IMR-90 (cell line): ENCODE measurements around the gene BASP1. TPM values are rescaled to one million over a fixed set of nuclear protein-coding genes. Genes with fewer than 3 reads are reported as not detected.

Experiments used
- ATAC-seq: fragments of 200-7000 bp; cut with Tn5 transposase; 2 replicates; pipeline ENCODE4 v1.9.1; 2020; ENCODE audit warnings: low read depth, mild to moderate bottlenecking, moderate library complexity
- BruUV-seq: library from RNA; stranded (reverse); fragments of 400-500 nt; replicated peaks from 2 replicates; lab custom pipeline; 2021; lab: Mats Ljungman, UMichigan
- CTCF ChIA-PET: fragments of 300-600 bp; formaldehyde crosslinking; extraction: SDS; loops from one replicate; lab custom pipeline; 2021; ENCODE audit warnings: antibody characterized with exemption; lab: Yijun Ruan, JAX
- POLR2A ChIA-PET: fragments of 300-600 bp; sonication (Branson Sonifier 250); formaldehyde crosslinking; loops from one replicate; lab custom pipeline; 2022; ENCODE audit warnings: antibody characterized with exemption; ENCODE audit not compliant: unreplicated experiment; lab: Charles Lee
- DNase-seq: peaks from one replicate; pipeline ENCODE4 v3.0.0; 2013
- H2AFZ ChIP-seq: replicated peaks from 2 replicates; pipeline ENCODE3; 2013; ENCODE audit warnings: low read length, mild to moderate bottlenecking; ENCODE audit not compliant: poor library complexity
- H2AK5ac ChIP-seq: 2 replicates; pipeline ENCODE4 v1.6.1; 2013; ENCODE audit warnings: low read depth, low read length, inconsistent platforms
- H2AK9ac ChIP-seq: replicated peaks from 2 replicates; pipeline ENCODE3; 2013; ENCODE audit warnings: mild to moderate bottlenecking, low read depth, low read length, moderate library complexity; ENCODE audit not compliant: poor library complexity
- H2BK120ac ChIP-seq: 2 replicates; pipeline ENCODE4 v1.6.1; 2013; ENCODE audit warnings: low read depth, low read length, inconsistent platforms
- H2BK15ac ChIP-seq: 3 replicates; pipeline ENCODE4 v1.6.1; 2013; ENCODE audit warnings: low read depth, low read length, inconsistent platforms
- H2BK20ac ChIP-seq: 2 replicates; pipeline ENCODE4 v1.6.1; 2013; ENCODE audit warnings: low read depth, mild to moderate bottlenecking, inconsistent platforms, low read length, moderate library complexity
- H2BK5ac ChIP-seq: 2 replicates; pipeline ENCODE4 v1.6.1; 2013; ENCODE audit warnings: mild to moderate bottlenecking, low read depth, low read length, inconsistent platforms; ENCODE audit not compliant: poor library complexity, severe bottlenecking
- H3K14ac ChIP-seq: replicated peaks from 2 replicates; pipeline ENCODE4 v1.6.1; 2013; ENCODE audit warnings: low read depth, low read length, inconsistent platforms
- H3K18ac ChIP-seq: 2 replicates; pipeline ENCODE4 v1.6.1; 2013; ENCODE audit warnings: low read depth, low read length, control low read depth
- H3K23ac ChIP-seq: 2 replicates; pipeline ENCODE4 v1.6.1; 2013; ENCODE audit warnings: low read depth, low read length, inconsistent platforms
- H3K27ac ChIP-seq: 2 replicates; pipeline ENCODE4 v1.5.1; 2013; ENCODE audit warnings: mild to moderate bottlenecking, control low read depth, low read length; ENCODE audit not compliant: insufficient read depth
- H3K27me3 ChIP-seq: 2 replicates; pipeline ENCODE4 v1.6.1; 2013; ENCODE audit warnings: low read length; ENCODE audit not compliant: control insufficient read depth, insufficient read depth
- H3K36me3 ChIP-seq: 2 replicates; pipeline ENCODE4 v1.6.1; 2013; ENCODE audit warnings: low read length, mixed read lengths; ENCODE audit not compliant: control insufficient read depth, insufficient read depth
- H3K4ac ChIP-seq: 2 replicates; pipeline ENCODE4 v1.6.1; 2013; ENCODE audit warnings: low read depth, low read length, inconsistent platforms
- H3K4me1 ChIP-seq: 2 replicates; pipeline ENCODE4 v1.6.1; 2013; ENCODE audit warnings: low read length, mixed read lengths; ENCODE audit not compliant: control insufficient read depth, insufficient read depth
- H3K4me2 ChIP-seq: 2 replicates; pipeline ENCODE4 v1.6.1; 2013; ENCODE audit warnings: low read depth, mild to moderate bottlenecking, control low read depth, low read length, moderate library complexity
- H3K4me3 ChIP-seq: 2 replicates; pipeline ENCODE4 v1.5.1; 2013; ENCODE audit warnings: low read depth, mild to moderate bottlenecking, control low read depth, low read length, moderate library complexity; ENCODE audit not compliant: insufficient read depth
- H3K56ac ChIP-seq: 2 replicates; pipeline ENCODE4 v1.6.1; 2013; ENCODE audit warnings: low read length, inconsistent platforms; ENCODE audit not compliant: insufficient read depth; ENCODE audit errors: extremely low read depth
- H3K79me1 ChIP-seq, 2 experiments: 2 replicates each; pipeline ENCODE4 v1.6.1; 2013; ENCODE audit warnings: low read length in 2 of 2, inconsistent platforms in 1 of 2, low read depth in 1 of 2
- H3K9ac ChIP-seq: 2 replicates; pipeline ENCODE4 v1.6.1; 2013; ENCODE audit warnings: low read depth, low read length, control low read depth
- H3K9me1 ChIP-seq: 2 replicates; pipeline ENCODE4 v1.6.1; 2013; ENCODE audit warnings: low read length, inconsistent platforms; ENCODE audit not compliant: insufficient read depth
- H3K9me3 ChIP-seq: 2 replicates; pipeline ENCODE4 v1.6.1; 2013; ENCODE audit warnings: low read length; ENCODE audit not compliant: control insufficient read depth, insufficient read depth
- H4K20me1 ChIP-seq: 2 replicates; pipeline ENCODE4 v1.6.1; 2013; ENCODE audit warnings: low read length, inconsistent platforms; ENCODE audit not compliant: insufficient read depth
- H4K5ac ChIP-seq: 2 replicates; pipeline ENCODE4 v1.6.1; 2013; ENCODE audit warnings: mild to moderate bottlenecking, low read depth, low read length, control low read depth
- H4K8ac ChIP-seq, 2 experiments: 2 replicates each; pipeline ENCODE4 v1.6.1; 2013; ENCODE audit warnings: low read depth in 2 of 2, low read length in 2 of 2, control low read depth in 1 of 2, inconsistent platforms in 1 of 2
- H4K91ac ChIP-seq: 2 replicates; pipeline ENCODE4 v1.6.1; 2013; ENCODE audit warnings: low read depth, low read length, inconsistent platforms; ENCODE audit not compliant: insufficient read depth
- BHLHE40 ChIP-seq: fragments of 150-350 bp; IDR thresholded peaks from 2 replicates; pipeline ENCODE4 v1.6.1; 2016; ENCODE audit warnings: mild to moderate bottlenecking, low read depth, low read length
- CEBPB ChIP-seq: IDR thresholded peaks from 2 replicates; pipeline ENCODE4 v1.6.1; 2012; ENCODE audit warnings: low read depth, low read length, improper control_type of control experiment
- FOS ChIP-seq: fragments of 150-350 bp; IDR thresholded peaks from 2 replicates; pipeline ENCODE4 v1.6.1; 2016; ENCODE audit warnings: low read depth, low read length
- NFE2L2 ChIP-seq: fragments of 150-350 bp; IDR thresholded peaks from 2 replicates; pipeline ENCODE4 v1.6.1; 2016; ENCODE audit warnings: low read depth, mild to moderate bottlenecking, low read length
- POLR2A ChIP-seq: IDR thresholded peaks from 2 replicates; pipeline ENCODE4 v1.6.1; 2012; ENCODE audit warnings: mild to moderate bottlenecking, low read depth, low read length
- RAD21 ChIP-seq: IDR thresholded peaks from 2 replicates; pipeline ENCODE4 v1.6.1; 2012; ENCODE audit warnings: low read length, improper control_type of control experiment
- RFX5 ChIP-seq: IDR thresholded peaks from 2 replicates; pipeline ENCODE4 v1.8.0; 2012; ENCODE audit warnings: low read depth, mild to moderate bottlenecking, low read length, moderate library complexity
- SMC3 ChIP-seq: fragments of 150-350 bp; IDR thresholded peaks from 2 replicates; pipeline ENCODE4 v1.6.1; 2016; ENCODE audit warnings: low read depth, mild to moderate bottlenecking, antibody characterized with exemption, low read length, moderate library complexity
- WGBS, 2 experiments: methylation state at CpG; one replicate each; pipeline versions ENCODE4 v1.1.5 to v1.1.7; 2013; ENCODE audit warnings: missing lambda C conversion rate in 2 of 2; ENCODE audit not compliant: insufficient read length in 1 of 2; ENCODE audit errors: extremely low coverage in 2 of 2; 5-methylcytosine and 5-hydroxymethylcytosine counted together
- dilution Hi-C: fragments of 300-500 bp; cut with HindIII; formaldehyde crosslinking; loops from one replicate; pipeline ENCODE4 v1.14.3; 2018; ENCODE audit warnings: low sequenced_read_pairs; ENCODE audit not compliant: unreplicated experiment
- in situ Hi-C: fragments of 300-500 bp; cut with MboI; formaldehyde crosslinking; loops from 3 replicates; pipeline ENCODE4 v1.14.3; 2019; ENCODE audit warnings: low sequenced_read_pairs, inconsistent platforms, mixed read lengths
- intact Hi-C: fragments of 100-400 bp; cut with micrococcal nuclease; formaldehyde crosslinking; loops from 2 replicates; pipeline ENCODE4 v1.10.0; 2022
- polyA plus RNA-seq, 3 experiments: library from polyadenylated mRNA; depleted of rRNA; stranded (reverse); fragments of >200 nt; gene quantifications; 2 replicates each; pipeline ENCODE4 v1.2.3, GENCODE V29; 2012; ENCODE audit warnings: low replicate concordance in 1 of 3
- total RNA-seq: library from RNA; depleted of rRNA; stranded (reverse); fragments of >200 nt; gene quantifications from 2 replicates; pipeline ENCODE4 v1.2.3, GENCODE V29; 2012
- TF ChIP-seq, protein P1 (sequence below): fragments of 150-350 bp; IDR thresholded peaks from 2 replicates; pipeline ENCODE4 v1.6.1; 2016; ENCODE audit warnings: low read depth, mild to moderate bottlenecking, low read length, moderate library complexity, borderline replicate concordance
- TF ChIP-seq, protein P2 (sequence below): fragments of 150-350 bp; IDR thresholded peaks from 2 replicates; pipeline ENCODE4 v1.6.1; 2017; ENCODE audit warnings: mild to moderate bottlenecking, antibody characterized with exemption, low read length, low read depth

Gene BASP1
- total and polyA plus RNA-seq, 2 of the 4 experiments (the other 2 are of a cell fraction): 39.6 to 103 TPM

DNA sequence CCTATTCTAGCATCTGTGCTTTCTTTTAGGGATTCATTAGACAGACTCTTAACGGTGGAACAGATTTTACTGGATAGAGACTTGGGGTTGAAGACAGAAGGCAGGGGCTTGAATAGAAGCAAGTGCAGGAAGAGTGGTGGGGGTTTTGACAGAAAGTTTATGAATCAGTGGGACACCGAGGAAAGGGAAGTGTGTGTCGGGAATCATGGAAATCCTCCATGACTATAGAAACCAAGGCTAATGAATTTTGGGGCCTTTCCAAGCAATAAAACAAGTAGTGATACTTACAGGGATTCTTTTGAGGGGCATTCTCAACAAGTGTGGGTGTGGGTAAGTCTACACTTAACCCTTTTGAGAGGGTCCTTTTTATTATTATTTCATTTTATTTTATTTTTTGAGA lies 12.8 kb downstream of the BASP1 start:
- H4K20me1 ChIP-seq: peaks cover 76% of the 10 kb centered on the region
- no peak overlapping the region for H2AK5ac ChIP-seq
- CTCF ChIA-PET: no interaction called here
- peaks cover 35% of the 10 kb centered on the region for H3K9me1 ChIP-seq
- no peak overlapping the region for H2BK5ac ChIP-seq
- H2BK120ac ChIP-seq: no peak overlapping the region
- no peak overlapping the region for H3K4ac ChIP-seq
- BruUV-seq: no TSS peak
- H3K14ac ChIP-seq: no peak overlapping the region
- no peak overlapping the region for H4K5ac ChIP-seq
- ATAC-seq: no peak
- in situ Hi-C loops (no loop called here), intact Hi-C loops (no loop called here), dilution Hi-C loops (no loop called here)
- H3K23ac ChIP-seq: no peak overlapping the region
- no peak overlapping the region for H2BK20ac ChIP-seq
- 100% methylated on average over 1 of the region's 3 CpGs; no CpG with 5 or more reads in 1 of the 2 experiments for WGBS, 2 experiments
- H2BK15ac ChIP-seq: no peak overlapping the region
- no peak overlapping the region for H3K4me2 ChIP-seq
- no peaks in the 10 kb centered on the region for H3K9me3 ChIP-seq
- DNase-seq: no peak
- H3K9ac ChIP-seq: no peak overlapping the region
- no peak overlapping the region for H4K91ac ChIP-seq
- H3K56ac ChIP-seq: no peak overlapping the region
- peaks cover 21 to 75% of the 10 kb centered on the region in 2 experiments for H3K79me1 ChIP-seq
- no peak overlapping the region for H3K27ac ChIP-seq
- H2AK9ac ChIP-seq: no peak overlapping the region
- H3K36me3 ChIP-seq: peaks cover 32% of the 10 kb centered on the region
- H3K27me3 ChIP-seq: no peaks in the 10 kb centered on the region
- POLR2A ChIA-PET: no interaction called here
- TF ChIP-seq BHLHE40 (no peak), NFE2L2 (no peak), RFX5 (no peak), RAD21 (no peak), CEBPB (no peak), FOS (no peak), SMC3 (no peak), POLR2A (no peak)
- TF ChIP-seq, protein P1, sequence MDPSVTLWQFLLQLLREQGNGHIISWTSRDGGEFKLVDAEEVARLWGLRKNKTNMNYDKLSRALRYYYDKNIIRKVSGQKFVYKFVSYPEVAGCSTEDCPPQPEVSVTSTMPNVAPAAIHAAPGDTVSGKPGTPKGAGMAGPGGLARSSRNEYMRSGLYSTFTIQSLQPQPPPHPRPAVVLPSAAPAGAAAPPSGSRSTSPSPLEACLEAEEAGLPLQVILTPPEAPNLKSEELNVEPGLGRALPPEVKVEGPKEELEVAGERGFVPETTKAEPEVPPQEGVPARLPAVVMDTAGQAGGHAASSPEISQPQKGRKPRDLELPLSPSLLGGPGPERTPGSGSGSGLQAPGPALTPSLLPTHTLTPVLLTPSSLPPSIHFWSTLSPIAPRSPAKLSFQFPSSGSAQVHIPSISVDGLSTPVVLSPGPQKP: no peak
- TF ChIP-seq, protein P2, sequence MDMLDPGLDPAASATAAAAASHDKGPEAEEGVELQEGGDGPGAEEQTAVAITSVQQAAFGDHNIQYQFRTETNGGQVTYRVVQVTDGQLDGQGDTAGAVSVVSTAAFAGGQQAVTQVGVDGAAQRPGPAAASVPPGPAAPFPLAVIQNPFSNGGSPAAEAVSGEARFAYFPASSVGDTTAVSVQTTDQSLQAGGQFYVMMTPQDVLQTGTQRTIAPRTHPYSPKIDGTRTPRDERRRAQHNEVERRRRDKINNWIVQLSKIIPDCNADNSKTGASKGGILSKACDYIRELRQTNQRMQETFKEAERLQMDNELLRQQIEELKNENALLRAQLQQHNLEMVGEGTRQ: no peak
- no peak overlapping the region for H2AFZ ChIP-seq
- H3K4me3 ChIP-seq: no peak overlapping the region
- H3K4me1 ChIP-seq: peaks cover 18% of the 10 kb centered on the region
- H3K18ac ChIP-seq: no peak overlapping the region
- no peak overlapping the region for H4K8ac ChIP-seq
